Fibroblast of skin of abdomen (primary cell): ENCODE measurements around the gene C16orf86.

Experiments used
- DNase-seq: peaks from one replicate; pipeline ENCODE4 v3.0.0-alpha.2; 2013

C16orf86 gene

DNA sequence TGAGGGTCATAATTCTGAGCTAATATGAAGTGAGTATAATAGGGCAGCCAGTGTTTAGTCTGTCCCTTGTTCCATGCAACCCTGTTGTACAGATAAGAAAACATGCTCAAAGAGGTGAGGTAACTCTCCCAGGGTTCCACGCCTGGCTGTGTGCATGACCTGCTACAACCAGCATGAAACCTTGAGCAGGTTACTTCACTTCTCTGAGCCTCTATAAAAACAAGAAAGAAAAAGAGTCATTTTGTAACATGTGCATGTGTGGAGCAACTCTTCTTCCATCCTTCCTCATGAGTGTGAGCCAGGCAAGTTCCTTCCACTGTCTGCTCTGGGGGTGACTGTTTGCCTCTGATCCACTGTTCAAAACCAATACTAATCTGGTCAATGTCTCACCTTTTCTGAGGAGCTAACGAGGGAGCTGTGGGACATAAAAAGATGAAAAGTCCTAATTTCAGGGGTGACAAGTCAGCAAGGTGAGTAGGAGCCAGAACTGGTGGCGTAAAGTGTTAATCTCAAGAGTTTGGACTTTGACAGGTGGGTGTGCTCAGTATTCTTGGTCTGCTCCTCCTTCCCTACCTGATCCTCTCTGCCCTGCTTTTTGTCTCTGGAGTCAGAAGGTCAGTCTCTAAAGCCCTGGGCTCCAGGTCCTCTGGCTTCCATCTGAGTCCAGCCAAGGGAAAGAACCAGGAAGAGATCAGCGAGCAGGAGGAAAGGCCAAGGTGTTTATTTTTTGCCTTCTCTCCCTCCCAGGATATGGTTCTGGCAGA is 31.0 kb downstream of the C16orf86 start:
- DNase-seq, result no peak

DNA sequence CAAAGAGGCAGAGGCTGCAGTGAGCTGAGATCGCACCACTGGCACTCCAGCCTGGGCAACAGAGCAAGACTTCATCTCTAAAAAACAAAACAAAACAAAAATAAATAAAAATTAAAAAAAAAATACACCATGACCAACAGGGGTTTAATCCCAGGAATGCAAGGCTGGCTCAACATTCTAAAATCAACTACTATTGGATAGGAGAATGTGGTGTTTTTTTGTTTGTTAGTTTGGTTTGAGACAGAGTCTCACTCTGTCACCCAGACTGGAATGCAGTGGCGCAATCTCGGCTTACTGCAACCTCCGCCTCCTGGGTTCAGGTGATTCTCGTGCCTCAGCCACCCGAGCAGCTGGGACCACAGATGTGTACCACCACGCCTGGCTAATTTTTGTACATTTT is 32.7 kb downstream of the C16orf86 start:
- no peak for DNase-seq

DNA sequence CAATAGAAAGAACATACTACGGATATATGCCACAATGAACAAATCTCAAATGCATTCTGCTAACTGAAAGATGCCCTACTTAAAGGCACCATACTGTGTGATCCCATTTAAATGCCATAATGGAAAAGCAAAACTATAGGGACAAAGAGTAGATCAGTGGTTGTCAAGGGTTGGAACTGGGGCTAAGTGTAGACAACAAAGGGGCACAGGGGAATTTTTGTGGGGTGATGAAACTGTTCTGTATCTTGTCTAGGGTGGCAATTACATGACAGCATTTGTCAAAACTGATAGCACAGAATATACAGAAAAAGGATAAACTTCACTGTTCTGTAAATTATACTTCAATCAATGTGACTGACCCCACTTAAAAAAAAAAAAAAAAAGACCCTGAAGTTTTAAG is 34.8 kb downstream of the C16orf86 start:
- DNase-seq, result no peak

DNA sequence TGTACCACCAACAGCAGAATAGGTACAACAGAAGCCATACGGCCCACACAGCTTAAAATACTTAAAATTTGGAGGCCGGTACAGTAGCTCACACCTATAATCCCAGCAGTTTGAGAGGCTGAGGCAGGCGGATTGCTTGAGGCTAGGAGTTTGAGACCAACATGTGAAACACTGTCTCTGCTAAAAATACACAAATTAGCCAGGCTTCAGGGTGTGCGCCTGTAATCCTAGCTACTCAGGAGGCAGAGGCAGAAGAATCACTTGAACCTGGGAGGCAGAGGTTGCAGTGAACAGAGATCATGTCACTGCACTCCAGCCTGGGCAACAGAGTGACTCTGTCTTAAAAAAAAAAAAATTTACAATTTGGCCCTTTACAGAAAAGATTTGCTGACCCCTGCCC is 35.5 kb downstream of the C16orf86 start:
- DNase-seq, result no peak

DNA sequence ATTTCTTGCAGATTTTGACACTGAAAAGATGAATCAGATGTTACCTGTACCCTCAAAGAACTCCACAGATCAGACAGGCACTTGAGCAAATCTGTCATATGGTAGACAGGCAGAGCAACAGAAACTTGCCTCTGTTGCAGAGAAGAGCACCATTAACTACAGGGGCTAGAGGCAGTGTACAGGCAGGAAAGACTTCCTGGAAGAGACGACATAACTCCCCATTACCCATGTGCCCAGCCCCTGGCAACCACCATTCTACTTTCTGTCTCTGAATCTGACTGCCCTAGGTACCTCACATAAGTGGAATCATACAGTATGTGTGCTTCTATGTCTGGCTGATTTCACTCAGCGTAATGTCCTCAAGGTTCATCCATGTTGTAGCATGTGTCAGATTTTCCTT is 37.0 kb downstream of the C16orf86 start:
- no peak for DNase-seq

DNA sequence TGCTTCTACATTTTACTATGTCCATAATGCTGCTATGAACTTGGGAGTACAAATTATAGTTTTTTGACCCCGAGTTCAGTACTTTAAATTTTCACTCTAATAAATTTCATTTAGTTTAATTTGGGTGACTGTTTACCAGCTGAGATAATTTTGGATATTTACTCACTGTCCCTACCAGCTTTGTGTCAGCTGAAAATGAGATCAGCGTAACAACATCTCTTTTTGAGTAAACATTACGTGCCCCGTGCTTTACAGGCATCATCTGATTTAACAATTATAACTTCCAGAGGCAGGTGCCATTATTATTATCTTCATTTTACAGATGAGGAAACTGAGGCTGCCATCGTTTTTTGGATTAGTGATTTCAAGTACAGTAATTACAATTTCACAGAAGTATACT is 37.5 kb downstream of the C16orf86 start:
- DNase-seq, result no peak

DNA sequence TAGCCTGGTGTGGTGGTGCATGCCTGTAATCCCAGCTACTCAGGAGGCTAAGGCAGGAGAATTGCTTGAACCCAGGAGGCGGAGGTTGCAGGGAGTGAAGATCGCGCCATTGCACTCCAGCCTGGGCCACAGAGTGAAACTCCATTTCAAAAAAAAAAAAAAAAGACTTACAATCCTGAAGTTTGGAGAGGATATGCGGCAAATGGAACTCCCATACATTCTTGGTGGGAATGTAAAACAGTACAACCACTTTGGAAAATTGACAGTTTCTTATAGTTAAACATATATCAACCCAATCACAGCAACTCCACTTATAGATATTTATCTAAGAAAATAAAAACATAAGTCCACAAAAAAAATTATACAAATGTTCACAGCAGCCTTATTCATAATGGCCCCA is 40.6 kb downstream of the C16orf86 start:
- DNase-seq, result no peak

DNA sequence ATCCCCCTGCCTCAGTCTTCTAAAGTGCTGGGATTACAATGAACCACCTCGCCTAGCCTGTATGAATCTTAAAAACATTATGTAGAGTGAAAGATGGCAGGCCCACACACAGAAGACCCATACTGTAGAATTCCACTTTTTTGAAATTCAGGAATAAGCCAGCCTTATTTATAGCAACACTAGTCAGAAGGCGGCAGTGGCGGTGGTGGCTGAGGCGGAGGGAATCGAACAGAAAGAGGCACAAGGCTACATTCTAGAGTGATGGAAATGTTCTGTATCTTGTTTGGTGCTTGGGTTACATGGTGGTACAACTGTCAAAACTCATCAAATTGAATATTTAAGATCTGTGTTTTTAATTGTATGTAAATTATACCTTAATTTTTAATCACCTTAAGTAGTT is 41.2 kb downstream of the C16orf86 start:
- DNase-seq, result no peak

DNA sequence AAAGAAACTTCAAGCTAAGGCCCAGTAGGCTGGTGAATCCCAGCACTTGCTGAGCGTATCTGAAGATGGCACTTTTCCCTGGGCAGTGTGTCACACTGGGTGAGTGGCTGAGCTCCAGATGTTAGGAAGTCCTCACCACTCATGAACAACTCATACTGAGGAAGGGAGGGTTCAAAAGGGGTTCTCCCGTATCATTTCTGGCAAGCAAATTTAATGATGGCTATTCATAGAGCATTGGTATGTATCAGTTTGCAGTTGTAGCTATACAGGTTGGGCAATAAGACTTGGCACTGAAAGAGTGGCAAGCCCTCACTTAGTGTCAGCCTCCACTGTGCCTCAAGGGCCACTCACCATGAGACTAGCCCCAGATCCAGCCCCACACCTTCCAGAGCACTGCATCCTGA is 41.8 kb downstream of the C16orf86 start:
- DNase-seq, result no peak

DNA sequence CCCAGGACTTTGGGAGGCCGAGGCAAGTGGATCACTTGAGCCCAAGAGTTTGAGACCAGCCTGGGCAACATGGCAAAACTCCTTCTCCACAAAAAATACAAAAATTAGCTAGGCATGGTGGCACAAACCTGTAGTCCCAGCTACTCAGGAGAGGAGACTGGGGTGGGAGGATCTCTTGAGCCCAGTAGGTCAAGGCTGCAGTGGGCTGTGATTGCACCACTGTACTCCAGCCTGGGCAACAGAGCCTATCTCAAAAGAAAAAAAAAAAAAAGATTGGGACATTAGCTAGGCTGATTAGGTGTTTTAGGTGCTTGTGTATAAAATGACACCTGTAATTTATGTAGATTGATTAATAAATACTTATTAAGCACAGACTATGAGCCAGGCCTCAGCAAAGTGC is 42.4 kb downstream of the C16orf86 start:
- no peak for DNase-seq

DNA sequence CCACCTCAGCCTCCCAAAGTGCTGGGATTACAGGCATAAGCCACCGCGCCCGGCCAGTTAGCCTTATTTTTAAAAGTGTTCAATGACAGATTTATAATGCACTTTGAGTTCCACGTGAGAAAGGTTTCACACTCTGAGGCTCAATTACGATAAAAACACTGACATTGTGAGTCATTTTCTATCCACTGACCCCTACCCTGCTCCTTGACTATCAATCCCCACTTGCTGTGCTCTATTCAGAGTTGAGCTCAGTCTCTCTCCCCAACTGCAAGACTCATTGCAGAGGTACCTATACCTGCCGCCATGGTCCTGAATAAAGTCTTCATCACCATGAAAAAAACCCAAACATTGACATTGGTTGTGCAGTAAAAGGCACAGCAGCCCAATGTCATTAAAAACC is 44.0 kb downstream of the C16orf86 start:
- DNase-seq, result no peak

DNA sequence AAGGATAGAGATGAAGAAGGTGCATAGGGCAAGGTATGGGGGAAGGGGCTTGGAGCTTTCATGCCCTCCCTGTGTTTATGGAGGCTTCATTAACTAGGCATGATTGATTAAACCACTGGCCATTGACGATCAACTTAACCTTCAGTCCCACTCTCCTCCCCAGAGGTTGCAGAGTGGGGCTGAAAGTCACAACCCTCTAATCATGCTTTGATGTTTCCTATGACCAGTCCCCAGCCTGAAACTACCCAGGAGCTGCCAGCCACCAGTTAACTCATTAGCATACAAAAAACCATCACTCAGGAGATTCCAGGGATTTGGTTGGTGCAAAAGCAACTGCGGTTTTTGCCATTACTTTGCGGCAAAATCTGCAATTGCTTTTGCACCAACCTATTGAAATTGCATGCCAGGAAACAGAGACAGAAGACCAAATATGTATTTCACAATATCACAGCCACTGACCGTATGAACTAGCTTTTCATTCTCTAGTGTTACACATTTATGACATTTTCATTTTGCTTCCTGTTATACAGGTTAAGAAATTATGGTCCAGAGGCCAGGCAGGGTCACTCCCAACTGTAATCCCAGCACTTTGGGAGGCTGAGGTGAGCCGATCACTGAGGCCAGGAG is 47.1 kb downstream of the C16orf86 start:
- no peak for DNase-seq

DNA sequence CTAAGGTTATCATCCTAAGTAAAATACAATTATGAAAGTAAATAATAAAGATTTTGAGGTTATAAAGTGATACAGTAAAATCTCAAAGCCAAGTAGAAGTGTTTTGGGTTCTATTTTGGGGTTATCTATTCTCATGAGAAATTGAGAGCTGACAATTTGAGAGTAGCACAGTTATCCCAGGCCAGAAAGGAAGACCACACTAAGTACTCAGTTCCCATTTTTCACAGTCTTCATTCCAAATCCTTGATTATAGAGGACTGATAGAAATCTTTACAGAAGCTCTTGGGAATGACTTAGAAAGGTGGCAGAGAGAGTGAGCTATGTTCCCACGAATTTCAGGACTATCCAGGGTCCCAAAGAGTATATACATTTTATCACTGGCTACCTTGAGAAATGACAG is 47.9 kb downstream of the C16orf86 start:
- DNase-seq, result no peak

DNA sequence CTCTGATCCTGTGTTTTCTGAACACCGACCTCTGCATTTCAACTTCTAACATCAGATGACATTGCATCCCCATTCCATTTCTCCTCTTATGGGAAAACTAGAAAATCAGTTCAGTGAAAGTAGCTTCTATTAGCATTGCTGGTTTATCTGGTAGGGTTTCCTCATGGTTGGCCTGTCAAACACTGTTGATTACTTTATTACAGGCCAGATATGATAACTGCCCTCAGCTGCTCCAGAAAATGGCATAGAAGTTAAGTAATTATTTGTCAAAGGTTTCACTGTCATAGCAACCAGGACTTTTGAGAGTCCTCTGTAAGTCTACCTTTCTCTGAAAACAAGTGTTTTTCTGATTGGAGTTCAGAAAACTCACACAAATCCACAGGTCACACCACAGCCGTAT is 49.5 kb downstream of the C16orf86 start:
- no peak for DNase-seq
